ENCODE results near the gene ACAD9.
"Not testable (repeated sequence)": the region's sequence is repeated elsewhere in the genome, so short reads cannot be mapped to it uniquely, and the experiment has no call there.

The ACAD9 gene

DNA sequence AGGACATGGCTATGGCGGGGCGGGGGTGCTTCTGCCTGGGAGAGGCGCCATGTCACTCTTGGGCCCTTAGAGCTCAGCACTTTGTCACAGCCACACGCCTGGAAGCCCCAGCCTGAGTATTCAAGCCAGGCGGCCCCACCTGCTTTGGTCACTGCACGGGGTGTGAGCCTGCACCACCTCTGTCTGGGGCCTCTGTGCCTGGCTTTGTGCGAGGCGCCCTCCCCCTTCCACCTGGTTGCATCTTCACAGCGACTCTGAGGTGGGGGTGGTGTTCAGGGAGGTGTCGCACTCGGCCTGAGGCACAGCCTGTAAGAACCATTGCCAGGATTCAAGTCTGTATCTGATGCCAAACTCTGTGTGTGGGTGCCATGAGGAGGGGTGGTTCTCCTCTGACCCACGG is 24.1 kb downstream of the ACAD9 start:
- DNase-seq, result no peak

DNA sequence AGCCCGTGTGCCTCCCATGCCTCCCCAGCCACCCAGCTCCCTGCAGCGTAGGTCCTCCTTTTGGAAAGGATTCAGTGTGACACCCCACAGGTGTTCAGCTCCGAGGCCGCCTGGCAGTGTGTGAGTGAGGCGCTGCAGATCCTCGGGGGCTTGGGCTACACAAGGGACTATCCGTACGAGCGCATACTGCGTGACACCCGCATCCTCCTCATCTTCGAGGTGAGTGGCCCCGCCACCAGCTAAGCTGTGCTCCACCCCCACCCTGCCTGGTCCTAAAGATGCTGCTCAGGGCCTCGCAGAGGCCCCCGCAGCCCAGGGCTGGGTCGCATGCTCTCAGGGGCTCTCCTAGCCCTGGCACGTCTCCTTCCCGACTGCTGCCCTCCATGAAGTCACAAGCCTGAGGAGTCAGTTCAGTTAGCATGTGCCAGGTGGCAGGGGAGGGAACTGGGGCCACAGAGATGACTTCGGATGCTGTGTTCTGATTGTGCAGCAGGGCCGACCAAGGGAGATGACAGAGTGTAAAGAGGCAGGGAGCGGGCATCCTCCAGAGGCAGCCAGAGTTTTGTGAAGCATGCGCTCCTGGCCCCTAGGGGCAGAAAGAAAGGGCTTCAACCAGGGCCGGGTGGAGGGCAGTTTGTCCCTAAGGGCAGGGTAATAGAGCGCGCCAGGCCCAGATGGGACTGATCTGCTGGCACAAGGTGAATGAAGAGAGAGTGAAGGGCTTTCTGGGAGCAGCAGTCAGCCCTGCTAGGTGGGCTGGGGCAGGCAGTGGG is 26.8 kb downstream of the ACAD9 start:
- no peak for DNase-seq

GRCh38 chr3:128906804-128907525 is 27.5 kb downstream of the ACAD9 start:
- no peak for DNase-seq

DNA sequence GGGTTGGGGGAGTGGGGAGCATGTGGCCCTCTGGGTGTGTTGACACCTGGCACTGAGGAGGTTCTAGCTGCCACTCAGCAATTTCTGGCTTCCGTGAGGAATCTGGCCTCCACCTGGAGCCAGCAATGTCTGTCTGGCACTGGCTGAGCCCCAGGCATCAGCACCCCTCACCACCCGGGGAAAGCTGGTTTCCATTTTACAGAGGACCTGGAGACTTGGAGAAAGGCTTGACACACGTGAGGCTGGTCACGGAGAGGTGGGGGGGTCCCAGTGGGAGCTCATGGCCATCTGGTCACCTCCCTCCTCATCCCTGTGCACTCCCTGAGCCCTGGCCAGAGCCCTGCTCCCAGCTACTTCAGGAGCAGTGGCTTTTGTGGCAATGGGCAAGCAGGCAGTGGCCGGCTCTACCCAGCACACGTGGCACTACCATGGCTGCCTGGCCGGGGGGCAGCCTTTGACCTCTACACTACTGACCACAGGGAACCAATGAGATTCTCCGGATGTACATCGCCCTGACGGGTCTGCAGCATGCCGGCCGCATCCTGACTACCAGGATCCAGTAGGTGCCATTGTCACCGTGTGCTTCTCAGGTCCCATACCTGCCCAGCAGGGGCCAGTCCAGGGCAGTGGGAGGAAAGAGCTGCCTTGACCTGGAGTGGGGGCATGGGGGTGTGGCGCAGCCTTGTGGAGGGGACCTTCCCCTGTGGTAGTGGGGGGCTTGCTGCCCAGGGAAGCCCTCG is 28.5 kb downstream of the ACAD9 start:
- DNase-seq, result no peak

GRCh38 chr3:128908951-128909350 is 29.5 kb downstream of the ACAD9 start:
- no peak for DNase-seq

DNA sequence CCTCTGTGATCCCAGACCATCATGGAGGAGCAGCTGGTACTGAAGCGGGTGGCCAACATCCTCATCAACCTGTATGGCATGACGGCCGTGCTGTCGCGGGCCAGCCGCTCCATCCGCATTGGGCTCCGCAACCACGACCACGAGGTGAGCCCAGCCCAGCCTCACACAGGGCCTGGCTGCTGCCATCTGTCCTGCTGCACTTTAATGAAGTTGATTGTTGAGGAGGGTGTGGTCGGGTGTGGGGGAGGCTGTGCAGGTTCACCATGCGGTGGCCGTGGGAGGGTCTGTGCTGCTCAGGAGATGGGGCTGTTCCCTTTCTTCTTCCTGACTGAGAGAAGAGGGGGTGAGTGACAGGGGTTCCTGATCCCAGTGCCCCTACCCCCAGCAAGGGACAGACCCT is 30.6 kb downstream of the ACAD9 start:
- DNase-seq, result no peak

DNA sequence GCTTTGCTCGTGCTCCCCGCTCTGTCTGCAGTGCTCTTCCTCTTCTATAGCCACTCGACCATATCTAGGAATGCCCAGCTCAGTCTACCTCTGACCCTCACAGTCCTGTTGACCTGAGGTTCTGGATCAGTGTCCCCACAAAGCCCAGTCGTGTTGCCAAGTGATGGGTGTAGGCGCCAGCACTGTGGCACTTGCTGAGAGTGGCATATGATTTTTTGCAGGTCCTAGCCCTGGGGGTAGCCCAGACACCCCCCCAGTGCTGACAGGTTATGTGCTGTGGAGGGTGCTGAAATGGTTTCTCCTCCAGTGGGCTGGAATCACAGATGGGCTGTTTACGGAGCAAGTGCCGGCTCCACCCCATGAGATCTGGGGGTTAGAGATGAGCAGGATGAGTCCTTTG is 32.5 kb downstream of the ACAD9 start:
- no peak for DNase-seq

- DNase-seq, result no peak
Measured at GRCh38 chr3:128914966-128915645, 35.7 kb downstream of the ACAD9 start.

GRCh38 chr3:128917291-128917690 is 37.9 kb downstream of the ACAD9 start:
- DNase-seq, result no peak

GRCh38 chr3:128919988-128920387 is 40.6 kb downstream of the ACAD9 start:
- DNase-seq, result no peak

GRCh38 chr3:128922804-128923459 is 43.5 kb downstream of the ACAD9 start:
- DNase-seq, result peak; percentile 13 to 69 (median 44)

- DNase-seq, result peak in 3 of 6 experiments; percentile 24 to 64 (median 35)
Measured at GRCh38 chr3:128923576-128923975, 44.2 kb downstream of the ACAD9 start.

- not testable (repeated sequence) for DNase-seq
Measured at GRCh38 chr3:128923986-128924385, 44.6 kb downstream of the ACAD9 start.

DNA sequence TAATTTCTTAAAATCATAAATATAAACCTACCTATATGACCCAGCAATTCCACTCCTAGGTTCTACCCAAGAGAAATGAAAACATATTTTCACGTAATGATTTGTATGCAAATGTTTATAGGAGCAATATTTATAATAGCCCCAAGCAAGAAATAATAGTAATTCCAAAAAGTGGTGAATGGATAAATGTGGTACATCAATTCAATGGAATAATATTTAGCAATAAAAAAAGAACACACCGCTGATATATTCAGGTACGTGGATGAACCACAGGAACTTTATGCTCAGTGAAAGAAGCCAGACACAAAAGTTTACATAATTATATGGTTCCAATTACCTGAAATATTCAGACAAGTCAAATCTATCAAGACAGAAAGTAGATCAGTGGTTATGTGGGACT is 49.9 kb downstream of the ACAD9 start:
- no peak for DNase-seq

DNA sequence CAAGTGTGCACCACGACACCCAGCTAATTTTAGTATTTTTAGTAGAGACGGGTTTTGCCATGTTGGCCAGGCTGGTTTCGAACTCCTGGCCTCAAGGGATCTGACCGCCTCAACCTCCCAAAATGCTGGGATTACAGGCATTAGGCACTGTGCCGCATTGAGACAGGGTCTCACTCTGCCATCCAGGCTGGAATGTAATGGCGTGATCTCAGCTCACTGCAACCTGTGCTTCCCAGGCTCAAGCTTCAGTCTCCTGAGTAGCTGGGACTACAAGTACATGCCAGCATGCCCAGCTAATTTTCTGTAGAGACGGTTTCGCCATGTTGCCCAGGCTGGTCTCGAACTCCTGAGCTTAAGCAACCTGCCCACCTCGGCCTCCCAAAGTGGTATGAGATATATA is 51.6 kb downstream of the ACAD9 start:
- DNase-seq, result no peak

GRCh38 chr3:128932516-128933212 is 53.2 kb downstream of the ACAD9 start:
- no peak for DNase-seq

DNA sequence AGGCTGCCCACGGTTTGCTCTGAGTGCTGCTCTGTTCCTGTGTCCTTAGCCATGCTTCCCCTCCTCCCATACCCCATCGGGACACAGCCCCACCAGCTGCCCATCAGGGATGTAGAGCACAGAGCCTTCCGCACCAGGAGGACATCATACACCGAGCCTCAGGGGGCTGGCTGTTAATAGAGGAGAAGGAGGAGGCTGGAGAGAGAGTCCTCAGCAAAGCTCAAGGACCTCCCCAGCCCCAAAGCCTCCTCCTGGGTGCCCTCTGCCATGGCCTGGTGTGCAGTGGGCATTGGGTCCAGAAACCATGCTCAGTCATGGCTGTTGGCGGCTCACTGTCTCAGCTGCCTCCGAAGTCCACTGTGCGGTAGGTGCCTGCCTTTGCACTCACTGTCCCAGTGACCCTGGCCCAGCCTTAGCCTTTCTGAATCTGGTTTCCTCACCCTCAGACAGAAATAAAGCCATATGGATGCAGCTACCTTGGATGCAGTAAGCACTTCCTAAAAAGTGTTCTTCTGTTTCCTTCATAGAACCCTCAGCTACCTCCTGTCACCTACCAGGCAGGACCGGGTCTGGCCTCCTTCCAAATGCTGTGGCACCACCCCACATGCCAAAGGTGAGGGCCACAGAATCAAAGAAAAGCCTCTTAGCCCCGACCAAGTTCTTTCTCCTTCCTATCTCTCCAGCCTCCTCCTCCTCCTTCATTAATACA is 53.9 kb downstream of the ACAD9 start:
- no peak for DNase-seq

GRCh38 chr3:128933922-128934253 is 54.5 kb downstream of the ACAD9 start:
- DNase-seq, result no peak

GRCh38 chr3:128935922-128936321 is 56.5 kb downstream of the ACAD9 start:
- DNase-seq, result no peak

- DNase-seq, result no peak
Measured at GRCh38 chr3:128936341-128936740, 56.9 kb downstream of the ACAD9 start.

GRCh38 chr3:128940252-128940651 is 60.8 kb downstream of the ACAD9 start:
- DNase-seq, result no peak

Measured in stimulated activated naive CD4-positive, alpha-beta T cell (primary cell).